ENCODE results near the gene SSH2. TPM values are rescaled to one million over a fixed set of nuclear protein-coding genes. Genes with fewer than 3 reads are reported as not detected.

The SSH2 gene
- total and polyA plus RNA-seq, 2 experiments from 2014 or later: 32.4 to 43.2 TPM

GRCh38 chr17:29615492-29616299 is 314.3 kb downstream of the SSH2 start:
- Histone ChIP-seq H3K4me3 (no peak overlapping the region), H3K36me3 (no peaks in the 10 kb centered on the region), H3K27ac (no peak overlapping the region), H3K4me1 (ENCODE audit: low read depth) (peaks cover 34% of the 10 kb centered on the region), H3K9me3 (ENCODE audit: low read depth) (no peaks in the 10 kb centered on the region), H3K27me3 (peaks cover 13% of the 10 kb centered on the region)
- peak; percentile 89 to 92 for DNase-seq (ENCODE audit: low read depth in 1 of 2, low spot score in 1 of 2)
- TF ChIP-seq, protein P1, sequence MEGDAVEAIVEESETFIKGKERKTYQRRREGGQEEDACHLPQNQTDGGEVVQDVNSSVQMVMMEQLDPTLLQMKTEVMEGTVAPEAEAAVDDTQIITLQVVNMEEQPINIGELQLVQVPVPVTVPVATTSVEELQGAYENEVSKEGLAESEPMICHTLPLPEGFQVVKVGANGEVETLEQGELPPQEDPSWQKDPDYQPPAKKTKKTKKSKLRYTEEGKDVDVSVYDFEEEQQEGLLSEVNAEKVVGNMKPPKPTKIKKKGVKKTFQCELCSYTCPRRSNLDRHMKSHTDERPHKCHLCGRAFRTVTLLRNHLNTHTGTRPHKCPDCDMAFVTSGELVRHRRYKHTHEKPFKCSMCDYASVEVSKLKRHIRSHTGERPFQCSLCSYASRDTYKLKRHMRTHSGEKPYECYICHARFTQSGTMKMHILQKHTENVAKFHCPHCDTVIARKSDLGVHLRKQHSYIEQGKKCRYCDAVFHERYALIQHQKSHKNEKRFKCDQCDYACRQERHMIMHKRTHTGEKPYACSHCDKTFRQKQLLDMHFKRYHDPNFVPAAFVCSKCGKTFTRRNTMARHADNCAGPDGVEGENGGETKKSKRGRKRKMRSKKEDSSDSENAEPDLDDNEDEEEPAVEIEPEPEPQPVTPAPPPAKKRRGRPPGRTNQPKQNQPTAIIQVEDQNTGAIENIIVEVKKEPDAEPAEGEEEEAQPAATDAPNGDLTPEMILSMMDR (IDR thresholded peaks at IDR 0.05; ENCODE audit: low read depth, low read length): no peak

DNA sequence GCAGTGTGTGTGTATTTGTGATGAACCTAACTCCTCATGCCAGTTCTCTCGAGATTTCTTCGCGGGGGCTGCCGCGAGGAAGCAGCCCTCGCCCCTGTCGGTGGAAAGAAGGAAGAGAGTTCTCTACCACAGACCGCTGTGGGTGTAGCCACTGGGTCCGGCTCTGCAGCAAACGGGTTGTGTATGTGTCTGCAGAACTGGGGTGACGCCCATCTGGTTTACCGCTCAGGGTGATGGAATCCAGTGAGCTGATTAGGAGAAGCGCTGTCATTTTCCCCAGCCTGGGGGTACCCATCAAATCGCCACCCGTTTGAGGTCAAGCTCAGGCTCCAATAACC is 315.0 kb downstream of the SSH2 start:
- Histone ChIP-seq H3K4me1 (ENCODE audit: low read depth) (peaks cover 27% of the 10 kb centered on the region), H3K9me3 (ENCODE audit: low read depth) (no peaks in the 10 kb centered on the region), H3K27ac (no peak overlapping the region), H3K27me3 (peaks cover 13% of the 10 kb centered on the region), H3K4me3 (no peak overlapping the region), H3K36me3 (no peaks in the 10 kb centered on the region)
- DNase-seq (ENCODE audit: low read depth in 1 of 2, low spot score in 1 of 2): no peak
- TF ChIP-seq, protein P1 (IDR thresholded peaks at IDR 0.05; ENCODE audit: low read depth, low read length): no peak

DNA sequence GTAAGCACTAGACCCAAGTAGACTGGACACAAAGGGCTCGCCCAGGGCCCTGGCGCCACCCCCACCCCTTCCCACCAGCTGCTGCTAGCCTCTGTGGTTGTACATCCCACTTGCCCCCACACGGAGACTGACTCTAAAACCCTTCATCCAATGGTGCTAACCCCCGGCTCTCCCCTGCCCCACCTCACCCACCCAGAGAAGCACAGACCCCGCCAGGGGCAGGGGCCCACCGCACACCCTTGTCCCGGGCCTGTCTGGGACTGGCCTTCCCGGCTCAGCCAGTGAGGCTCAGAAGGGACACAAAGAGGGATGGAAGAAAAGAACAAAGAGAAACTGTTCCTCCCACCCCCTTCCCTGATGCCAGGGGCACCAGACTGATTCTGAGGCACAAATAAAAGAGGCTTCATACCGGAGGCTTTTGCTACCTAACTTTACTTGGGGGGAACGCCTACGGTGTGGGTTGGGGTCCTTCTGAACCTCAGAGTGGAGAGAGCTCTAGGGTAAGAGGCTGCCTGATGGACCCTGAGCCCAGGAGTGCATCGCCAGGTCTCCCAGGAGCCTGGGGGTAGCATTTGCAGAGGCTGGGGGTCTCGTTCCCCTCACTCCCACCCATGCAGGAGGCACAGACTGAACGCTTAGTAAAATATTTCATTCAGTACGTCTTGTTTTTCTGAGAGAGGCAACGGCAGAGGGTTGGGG is 315.5 kb downstream of the SSH2 start:
- TF ChIP-seq, protein P1 (IDR thresholded peaks at IDR 0.05; ENCODE audit: low read depth, low read length): no peak
- no peak for DNase-seq (ENCODE audit: low read depth in 1 of 2, low spot score in 1 of 2)
- Histone ChIP-seq H3K4me3 (no peak overlapping the region), H3K27ac (no peak overlapping the region), H3K27me3 (peaks cover 13% of the 10 kb centered on the region), H3K4me1 (ENCODE audit: low read depth) (peaks cover 22% of the 10 kb centered on the region), H3K36me3 (no peaks in the 10 kb centered on the region), H3K9me3 (ENCODE audit: low read depth) (no peaks in the 10 kb centered on the region)

DNA sequence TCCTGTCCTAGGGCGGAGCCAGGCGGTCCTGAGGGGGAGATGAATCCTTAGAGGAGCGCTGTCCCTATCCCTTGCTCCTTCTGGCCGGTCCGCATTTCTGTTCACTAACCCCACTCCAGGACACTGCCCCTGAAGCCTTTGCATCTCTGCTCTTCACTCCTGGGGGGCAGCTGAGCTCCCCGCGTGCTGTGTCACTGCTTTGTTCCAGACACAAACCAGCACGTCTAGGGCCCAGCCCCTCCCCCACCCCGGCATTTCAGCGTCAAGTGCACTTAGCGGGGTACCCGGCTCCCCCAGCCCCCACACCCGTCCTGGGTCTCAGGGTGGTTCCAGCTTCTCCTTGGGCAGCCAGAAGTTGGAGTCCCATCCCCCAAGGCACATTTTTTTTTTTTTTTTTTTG is 316.2 kb downstream of the SSH2 start:
- no peaks in the 10 kb centered on the region for H3K9me3 ChIP-seq (ENCODE audit: low read depth)
- no peak overlapping the region for H3K27ac ChIP-seq
- peaks cover 18% of the 10 kb centered on the region for H3K4me1 ChIP-seq (ENCODE audit: low read depth)
- TF ChIP-seq, protein P1 (IDR thresholded peaks at IDR 0.05; ENCODE audit: low read depth, low read length): no peak
- no peak for DNase-seq (ENCODE audit: low read depth in 1 of 2, low spot score in 1 of 2)
- H3K27me3 ChIP-seq: peaks cover 13% of the 10 kb centered on the region
- no peak overlapping the region for H3K4me3 ChIP-seq
- no peaks in the 10 kb centered on the region for H3K36me3 ChIP-seq

DNA sequence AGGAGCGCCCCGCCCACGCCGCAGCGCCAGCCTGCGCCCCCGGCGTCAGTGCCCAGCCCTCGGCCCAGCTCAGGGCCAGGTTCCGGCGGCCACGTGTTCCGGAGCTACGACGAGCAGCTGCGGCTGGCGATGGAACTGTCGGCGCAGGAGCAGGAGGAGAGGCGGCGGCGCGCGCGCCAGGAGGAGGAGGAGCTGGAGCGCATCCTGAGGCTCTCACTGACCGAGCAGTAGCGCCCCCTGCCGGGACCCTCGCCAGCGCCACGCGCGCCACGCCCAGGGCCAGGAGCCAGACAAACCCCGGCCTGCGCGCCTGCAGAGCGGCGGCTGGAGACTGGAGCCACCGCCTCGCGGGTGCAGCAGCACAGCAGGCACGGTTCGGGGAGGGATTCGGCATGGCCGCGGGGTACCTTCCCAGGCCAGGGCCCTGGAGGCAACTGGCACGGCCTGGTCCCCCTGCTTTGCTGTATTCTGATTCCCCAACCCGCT is 316.6 kb downstream of the SSH2 start:
- H3K4me3 ChIP-seq: no peak overlapping the region
- H3K36me3 ChIP-seq: no peaks in the 10 kb centered on the region
- H3K27me3 ChIP-seq: peaks cover 13% of the 10 kb centered on the region
- no peak overlapping the region for H3K27ac ChIP-seq
- no peaks in the 10 kb centered on the region for H3K9me3 ChIP-seq (ENCODE audit: low read depth)
- H3K4me1 ChIP-seq (ENCODE audit: low read depth): peaks cover 13% of the 10 kb centered on the region
- TF ChIP-seq, protein P1 (IDR thresholded peaks at IDR 0.05; ENCODE audit: low read depth, low read length): peak; percentile 82
- DNase-seq (ENCODE audit: low read depth in 1 of 2, low spot score in 1 of 2): peak; percentile 90 to 96
